Measurements from ENCODE around the gene TBC1D5. TPM values are rescaled to one million over a fixed set of nuclear protein-coding genes. Genes with fewer than 3 reads are reported as not detected.
"Not testable (repeated sequence)": the region's sequence is repeated elsewhere in the genome, so short reads cannot be mapped to it uniquely, and the experiment has no call there.

Gene TBC1D5
- total RNA-seq, 1 donor = 45.5 TPM

GRCh38 chr3:17554078-17554477 is 188.4 kb downstream of the TBC1D5 start:
- no peak for DNase-seq (ENCODE audit: low read depth in 2 of 3, low spot score in 2 of 3)

GRCh38 chr3:17553080-17553479 is 189.4 kb downstream of the TBC1D5 start:
- no peak for DNase-seq (ENCODE audit: low read depth in 2 of 3, low spot score in 2 of 3)

GRCh38 chr3:17552351-17552750 is 190.1 kb downstream of the TBC1D5 start:
- DNase-seq (ENCODE audit: low read depth in 2 of 3, low spot score in 2 of 3) = no peak

- DNase-seq (ENCODE audit: low read depth in 2 of 3, low spot score in 2 of 3) = no peak
Observed at GRCh38 chr3:17551895-17552294, 190.5 kb downstream of the TBC1D5 start.

- no peak for DNase-seq (ENCODE audit: low read depth in 2 of 3, low spot score in 2 of 3)
Observed at GRCh38 chr3:17551333-17551732, 191.1 kb downstream of the TBC1D5 start.

GRCh38 chr3:17550624-17551023 is 191.8 kb downstream of the TBC1D5 start:
- no peak for DNase-seq (ENCODE audit: low read depth in 2 of 3, low spot score in 2 of 3)

- no peak for DNase-seq (ENCODE audit: low read depth in 2 of 3, low spot score in 2 of 3)
Observed at GRCh38 chr3:17546500-17547255, 195.8 kb downstream of the TBC1D5 start.

- peak in 1 of 3 donors; percentile 7 for DNase-seq (ENCODE audit: low read depth in 2 of 3, low spot score in 2 of 3)
Observed at GRCh38 chr3:17544632-17545031, 197.8 kb downstream of the TBC1D5 start.

- DNase-seq (ENCODE audit: low read depth in 2 of 3, low spot score in 2 of 3) = no peak
Observed at GRCh38 chr3:17542591-17542990, 199.8 kb downstream of the TBC1D5 start.

GRCh38 chr3:17539436-17539835 is 203.0 kb downstream of the TBC1D5 start:
- no peak for DNase-seq (ENCODE audit: low read depth in 2 of 3, low spot score in 2 of 3)

- DNase-seq (ENCODE audit: low read depth in 2 of 3, low spot score in 2 of 3) = no peak
Observed at GRCh38 chr3:17535274-17535673, 207.2 kb downstream of the TBC1D5 start.

GRCh38 chr3:17532446-17532845 is 210.0 kb downstream of the TBC1D5 start:
- not testable (repeated sequence) for DNase-seq (ENCODE audit: low read depth in 2 of 3, low spot score in 2 of 3)

- DNase-seq (ENCODE audit: low read depth in 2 of 3, low spot score in 2 of 3) = no peak
Observed at GRCh38 chr3:17529677-17530076, 212.8 kb downstream of the TBC1D5 start.

- no peak for DNase-seq (ENCODE audit: low read depth in 2 of 3, low spot score in 2 of 3)
Observed at GRCh38 chr3:17518189-17519059, 224.0 kb downstream of the TBC1D5 start.

GRCh38 chr3:17515445-17516234 is 226.8 kb downstream of the TBC1D5 start:
- no peak for DNase-seq (ENCODE audit: low read depth in 2 of 3, low spot score in 2 of 3)

- no peak for DNase-seq (ENCODE audit: low read depth in 2 of 3, low spot score in 2 of 3)
Observed at GRCh38 chr3:17514597-17514996, 227.8 kb downstream of the TBC1D5 start.

- no peak for DNase-seq (ENCODE audit: low read depth in 2 of 3, low spot score in 2 of 3)
Observed at GRCh38 chr3:17510265-17510664, 232.2 kb downstream of the TBC1D5 start.

- no peak for DNase-seq (ENCODE audit: low read depth in 2 of 3, low spot score in 2 of 3)
Observed at GRCh38 chr3:17508180-17508752, 234.2 kb downstream of the TBC1D5 start.

GRCh38 chr3:17507480-17507879 is 235.0 kb downstream of the TBC1D5 start:
- no peak for DNase-seq (ENCODE audit: low read depth in 2 of 3, low spot score in 2 of 3)

- DNase-seq (ENCODE audit: low read depth in 2 of 3, low spot score in 2 of 3) = no peak
Observed at GRCh38 chr3:17505856-17506255, 236.6 kb downstream of the TBC1D5 start.

GRCh38 chr3:17501745-17502144 is 240.7 kb downstream of the TBC1D5 start:
- no peak for DNase-seq (ENCODE audit: low read depth in 2 of 3, low spot score in 2 of 3)
